GM23248 (cell line): ENCODE data around the gene PI4K2B.

ENCODE experiments used
- EZH2 ChIP-seq: fragments of 200-600 bp; sonication (generic); IDR thresholded peaks from 2 replicates; pipeline ENCODE4 v1.6.1; 2018; ENCODE audit warnings: antibody characterized with exemption, mild to moderate bottlenecking; ENCODE audit not compliant: insufficient read depth, poor library complexity, severe bottlenecking
- EZH2phosphoT487 ChIP-seq: fragments of 200-600 bp; sonication (generic); IDR thresholded peaks from 2 replicates; pipeline ENCODE4 v1.6.1; 2018; ENCODE audit warnings: antibody characterized with exemption, moderate library complexity, mild to moderate bottlenecking, low read depth; ENCODE audit not compliant: insufficient read depth

- TF ChIP-seq EZH2, result no peak
- TF ChIP-seq EZH2phosphoT487, result no peak
Observed at GRCh38 chr4:25280210-25280609, 46.4 kb downstream of the PI4K2B start.
